Measurements from ENCODE around the gene GPC3.

Gene GPC3

GRCh38 chrX:133880032-133880443 is 105.4 kb downstream of the GPC3 start:
- DNase-seq = no peak

- no peak for DNase-seq
Observed at GRCh38 chrX:133878710-133879109, 106.7 kb downstream of the GPC3 start.

GRCh38 chrX:133876646-133877045 is 108.7 kb downstream of the GPC3 start:
- no peak for DNase-seq

GRCh38 chrX:133869270-133869669 is 116.1 kb downstream of the GPC3 start:
- no peak for DNase-seq

DNA sequence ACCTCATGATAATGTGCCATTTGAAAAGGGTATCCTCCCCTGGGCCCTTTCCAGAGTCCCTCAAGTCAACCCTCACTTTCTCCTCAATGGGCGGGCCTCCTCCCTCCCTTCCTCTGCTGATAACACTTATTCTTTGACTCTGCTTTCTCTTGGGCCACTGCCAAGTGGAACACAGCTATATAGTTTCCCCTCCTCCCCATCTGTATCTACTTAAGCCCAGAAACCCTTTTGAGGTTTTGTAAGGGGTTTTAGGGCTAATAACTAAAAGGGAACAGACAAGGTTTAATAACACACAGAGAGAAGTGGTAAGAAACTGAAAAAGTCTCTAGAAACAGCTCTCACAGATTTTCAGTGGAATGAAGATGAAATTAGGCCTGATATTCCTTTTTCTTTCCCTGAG is 116.7 kb downstream of the GPC3 start:
- DNase-seq = no peak

- DNase-seq = no peak
Observed at GRCh38 chrX:133868250-133868649, 117.1 kb downstream of the GPC3 start.

GRCh38 chrX:133865761-133866471 is 119.5 kb downstream of the GPC3 start:
- DNase-seq = no peak

DNA sequence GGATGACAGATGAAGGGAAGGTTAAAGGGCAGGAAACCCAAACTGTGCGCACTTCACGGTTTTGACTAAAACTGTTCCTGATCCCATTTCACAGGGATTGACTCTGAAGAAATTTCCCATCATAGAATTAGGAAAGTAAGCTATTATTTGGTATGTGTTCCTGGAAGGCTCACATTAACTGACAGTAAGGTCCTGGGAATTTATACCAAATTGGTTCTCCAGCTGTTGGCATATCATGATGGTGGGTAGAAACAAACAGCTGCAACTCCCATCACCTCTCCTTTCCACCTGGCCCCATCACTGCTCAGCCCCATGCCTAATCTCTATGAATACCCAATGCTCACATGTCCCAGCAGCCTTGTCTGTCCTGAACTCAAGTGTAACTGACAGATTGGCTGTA is 121.2 kb downstream of the GPC3 start:
- DNase-seq = no peak

DNA sequence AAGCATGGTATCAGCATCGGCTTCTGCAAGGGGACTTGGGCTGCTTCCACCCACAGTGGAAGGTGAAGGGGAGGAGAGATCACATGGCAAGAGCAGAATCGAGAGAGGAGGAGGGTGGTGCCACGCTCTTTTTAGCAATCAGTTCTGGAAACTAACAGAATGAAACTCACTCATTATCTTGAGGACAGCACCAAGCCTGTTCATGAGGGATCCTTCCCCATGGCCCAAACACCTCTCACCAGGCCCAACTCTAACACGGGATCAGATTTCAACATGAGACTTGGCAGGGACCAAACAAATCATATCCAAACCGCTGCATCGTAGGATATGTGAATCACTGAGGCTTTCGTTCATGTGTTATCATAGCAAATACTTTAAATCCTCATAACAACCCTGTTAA is 125.5 kb downstream of the GPC3 start:
- DNase-seq = no peak

DNA sequence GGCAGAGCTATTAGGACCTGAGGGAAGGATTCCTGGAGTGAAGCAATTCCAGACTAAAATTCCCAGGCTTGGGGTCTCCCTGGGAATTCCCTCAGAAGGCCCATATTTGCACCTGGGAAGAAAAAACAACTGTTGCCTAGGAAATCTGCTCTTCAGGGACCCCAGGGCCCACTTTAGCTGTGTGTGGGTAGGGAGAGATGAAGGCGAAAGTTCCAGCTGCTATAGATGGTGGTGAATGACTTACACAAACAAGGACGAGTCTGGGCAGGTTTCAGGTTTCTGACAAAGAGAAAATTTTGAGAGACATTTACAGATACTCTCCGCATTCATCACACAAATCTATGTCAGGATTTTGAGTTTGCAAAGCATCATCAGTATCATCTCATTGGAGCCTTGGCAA is 126.1 kb downstream of the GPC3 start:
- no peak for DNase-seq

DNA sequence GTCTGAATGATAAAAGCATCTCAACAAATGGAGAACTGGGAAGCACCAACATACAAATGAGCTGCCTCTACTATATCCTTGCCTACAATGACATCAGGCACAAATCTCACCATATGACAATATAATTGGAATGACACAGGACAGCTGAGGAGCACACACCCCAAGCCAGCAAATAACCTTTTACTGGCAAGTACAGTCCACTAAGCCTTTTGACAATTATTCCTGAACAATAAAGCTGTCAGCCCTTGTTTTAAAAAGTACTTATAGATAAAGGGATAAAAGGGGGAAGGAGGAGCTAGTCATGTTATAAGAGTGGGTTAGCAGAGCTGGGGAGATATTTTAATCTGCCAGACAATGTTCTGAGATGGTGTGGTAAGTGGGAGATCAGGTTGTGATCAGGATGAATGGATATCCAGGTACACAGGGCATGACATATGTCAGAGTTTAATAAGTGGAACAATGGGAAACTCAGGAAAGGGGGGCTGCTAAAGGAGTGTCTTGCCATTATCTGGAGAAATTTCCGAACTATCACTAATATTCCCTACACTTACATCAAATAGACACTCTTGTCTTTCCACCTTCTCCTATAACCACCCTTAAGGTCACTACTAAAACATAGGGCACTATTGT is 127.6 kb downstream of the GPC3 start:
- no peak for DNase-seq

GRCh38 chrX:133856819-133857218 is 128.6 kb downstream of the GPC3 start:
- DNase-seq = no peak

DNA sequence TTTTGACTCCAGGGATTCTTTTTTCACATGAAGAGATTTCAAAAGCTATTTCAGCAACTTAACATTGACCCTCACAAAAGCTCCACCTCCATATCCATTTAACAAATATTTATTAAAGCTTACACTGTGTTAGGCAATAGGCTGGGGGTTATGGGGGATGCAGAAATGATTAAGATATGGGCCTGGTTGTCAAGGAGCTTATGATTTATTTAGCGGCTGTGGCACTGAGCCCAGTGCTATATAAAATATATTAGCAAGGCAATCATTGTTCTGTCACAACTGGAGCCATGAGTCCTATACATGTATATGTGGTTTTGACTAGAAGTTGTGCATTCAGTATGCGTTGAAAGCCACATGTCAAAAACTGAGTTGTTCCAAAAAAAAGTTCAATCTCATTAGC is 131.1 kb downstream of the GPC3 start:
- no peak for DNase-seq

DNA sequence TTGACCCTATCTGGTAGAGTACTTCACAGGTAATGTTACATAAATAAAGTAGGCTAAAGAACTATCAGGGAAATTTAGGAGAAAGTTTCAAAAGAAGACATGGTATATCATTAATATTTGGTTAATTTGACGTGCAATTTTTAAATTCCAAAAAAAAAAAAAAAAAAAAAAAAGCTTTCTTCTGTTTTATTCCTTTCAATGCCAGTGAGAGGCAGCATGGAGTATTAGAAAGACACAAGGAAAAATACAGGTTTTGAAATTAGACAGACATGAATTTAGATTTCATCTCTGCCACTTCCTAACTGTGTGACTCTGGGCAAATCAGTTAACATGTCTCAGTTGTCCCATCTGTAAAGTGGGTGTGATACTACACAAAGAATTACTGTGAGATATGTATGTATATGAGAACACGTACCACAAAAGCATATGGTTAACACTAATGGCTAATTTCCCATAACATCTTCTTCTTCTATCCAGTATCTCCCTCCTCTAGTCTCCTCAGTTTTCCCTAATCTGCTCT is 132.5 kb downstream of the GPC3 start:
- DNase-seq = no peak

DNA sequence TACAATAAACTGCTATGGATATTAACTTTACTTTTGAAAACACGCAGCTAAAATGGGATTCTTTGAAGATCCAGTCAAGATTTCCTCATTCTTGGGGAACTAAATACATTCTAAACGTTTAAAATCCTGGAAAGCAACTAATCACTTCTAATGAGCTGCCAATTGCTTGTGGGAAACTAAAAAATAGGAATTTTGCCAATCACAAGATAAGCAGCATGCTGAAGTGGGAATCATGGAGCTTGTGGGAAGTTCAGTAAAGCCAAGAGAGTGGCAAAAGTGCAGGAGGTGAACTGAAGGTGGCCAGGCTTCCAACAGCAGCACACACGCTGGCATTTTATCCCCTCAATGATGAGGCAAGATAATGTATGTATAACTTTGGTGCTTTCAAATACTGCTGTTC is 133.0 kb downstream of the GPC3 start:
- no peak for DNase-seq

DNA sequence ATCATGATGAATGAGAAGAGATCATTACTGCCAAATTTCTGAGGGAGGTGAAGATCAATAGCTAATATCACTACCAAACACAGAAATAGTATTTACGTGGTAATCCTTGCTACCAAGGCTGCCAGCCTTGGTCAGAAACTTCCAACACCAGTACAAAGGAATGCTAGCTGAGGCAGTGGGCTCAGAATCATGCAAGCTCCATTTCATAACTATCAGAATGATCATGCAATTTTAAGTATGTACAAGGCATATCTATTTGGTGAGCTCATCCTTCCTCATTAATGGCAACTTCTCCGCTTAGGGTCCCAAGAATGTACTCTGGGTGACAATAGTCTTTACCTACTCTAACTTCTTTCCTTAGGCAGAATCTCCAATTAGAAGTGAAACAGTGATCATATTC is 135.0 kb downstream of the GPC3 start:
- no peak for DNase-seq

DNA sequence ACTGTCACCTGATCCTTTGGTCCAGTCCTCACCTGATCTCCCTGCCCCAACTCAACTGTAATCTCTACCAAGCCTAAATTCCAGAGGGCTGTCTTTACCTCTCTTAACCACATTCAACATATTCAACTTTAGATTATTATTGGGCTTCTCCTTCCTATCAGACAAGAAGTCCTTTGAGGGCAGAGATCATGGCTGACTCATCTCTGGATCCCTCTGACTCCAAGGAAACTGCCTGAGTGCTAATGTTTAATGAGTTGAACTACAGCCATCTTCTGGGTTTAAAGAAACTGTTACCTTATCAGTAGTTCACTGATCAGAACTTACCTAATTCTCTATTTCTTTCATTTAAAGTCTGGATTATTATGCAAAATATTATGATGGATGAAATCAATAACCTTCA is 135.7 kb downstream of the GPC3 start:
- no peak for DNase-seq

- no peak for DNase-seq
Observed at GRCh38 chrX:133847340-133847994, 137.9 kb downstream of the GPC3 start.

DNA sequence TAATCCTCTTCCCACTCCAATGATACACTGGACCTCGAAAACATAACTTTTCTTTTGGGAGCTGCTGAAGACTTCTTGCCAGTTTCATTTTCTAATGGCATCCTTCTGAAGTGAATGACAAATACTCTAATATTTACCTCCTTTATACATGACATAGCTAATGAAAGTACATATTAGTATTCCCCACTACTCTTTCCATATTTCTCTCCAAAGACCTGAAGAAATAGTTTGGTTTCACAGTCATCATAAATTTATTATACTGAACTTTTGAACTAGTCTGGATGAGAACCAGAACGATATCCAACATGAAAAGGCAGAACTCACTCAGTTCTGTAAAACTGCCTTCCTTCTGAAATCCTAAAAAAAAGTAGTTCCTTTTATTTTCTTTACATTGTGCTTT is 139.1 kb downstream of the GPC3 start:
- no peak for DNase-seq

GRCh38 chrX:133840415-133840814 is 145.0 kb downstream of the GPC3 start:
- no peak for DNase-seq

DNA sequence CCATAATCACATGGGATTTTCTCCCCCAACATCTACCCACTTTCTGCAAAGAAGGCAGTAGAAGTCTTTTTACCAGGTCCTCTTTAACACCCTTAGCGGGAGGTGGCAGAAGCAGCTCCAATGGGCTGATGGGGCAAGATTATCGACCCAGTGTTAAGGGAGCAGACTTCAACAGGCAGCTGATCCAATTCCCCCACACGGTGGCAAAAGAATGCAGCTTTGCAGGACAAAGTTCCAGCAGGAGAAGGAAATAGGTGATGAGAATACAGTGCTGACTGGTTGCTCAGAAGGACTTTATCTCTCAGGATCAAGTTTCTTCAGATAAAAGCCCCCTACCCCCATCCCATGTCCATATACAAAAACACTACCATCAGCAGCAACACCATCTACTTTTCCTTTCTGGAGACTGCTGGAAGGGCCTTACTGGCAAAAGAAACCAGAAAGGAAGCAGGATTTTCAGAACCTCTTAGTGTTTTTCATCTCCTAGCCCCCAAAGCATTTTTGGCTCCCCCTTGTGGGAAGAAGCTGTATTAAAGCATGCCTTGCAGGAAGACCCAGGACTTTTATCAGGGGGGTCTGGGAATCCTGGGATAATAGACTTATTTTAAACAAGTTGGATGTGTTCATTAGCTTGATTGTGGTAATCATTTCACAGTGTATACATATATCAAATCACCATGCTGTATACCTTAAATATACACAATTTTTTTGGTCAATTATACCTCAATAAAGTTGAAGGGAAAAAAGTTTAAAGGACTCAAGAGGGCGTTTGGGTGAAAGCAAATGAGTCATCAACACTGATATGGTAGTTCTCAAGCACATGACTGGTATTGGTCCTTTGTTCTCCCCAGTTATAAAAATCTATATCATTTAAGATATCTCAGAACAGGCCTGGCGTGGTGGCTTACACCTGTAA is 146.4 kb downstream of the GPC3 start:
- no peak for DNase-seq

GRCh38 chrX:133837091-133837490 is 148.3 kb downstream of the GPC3 start:
- DNase-seq = no peak

- no peak for DNase-seq
Observed at GRCh38 chrX:133836561-133836960, 148.8 kb downstream of the GPC3 start.

All from SHP77 (cell line).